Natural killer cell (primary cell): Measurements from ENCODE around the gene OR13J1. TPM values are rescaled to one million over a fixed set of nuclear protein-coding genes. Genes with fewer than 3 reads are reported as not detected.

Experiments used
- ATAC-seq, 3 donors: fragments of 150-1000 bp in 2 of 3; fragments of 200-7000 bp in 1 of 3; cut with Tn5 transposase; 1 replicate in 1 of 3; 2 replicates in 2 of 3; pipeline ENCODE4 v1.10.0; 2021; ENCODE audit warnings: mild to moderate bottlenecking in 2 of 3, moderate library complexity in 2 of 3
- DNase-seq, 2 donors: peaks; one replicate each; pipeline versions ENCODE4 v3.0.0 to v3.0.0-alpha.2; 2013 to 2021; ENCODE audit warnings: mixed read lengths in 1 of 2
- H3K27ac ChIP-seq: one replicate; pipeline ENCODE4 v1.5.1; 2013; ENCODE audit warnings: mild to moderate bottlenecking, low read length
- H3K27me3 ChIP-seq: one replicate; pipeline ENCODE4 v1.6.1; 2013; ENCODE audit warnings: low read length; ENCODE audit not compliant: control insufficient read depth, insufficient read depth
- H3K36me3 ChIP-seq: one replicate; pipeline ENCODE4 v1.6.1; 2013; ENCODE audit warnings: low read length; ENCODE audit not compliant: control insufficient read depth, insufficient read depth
- H3K4me1 ChIP-seq: one replicate; pipeline ENCODE4 v1.6.1; 2013; ENCODE audit warnings: low read length; ENCODE audit not compliant: control insufficient read depth, insufficient read depth
- H3K4me3 ChIP-seq: one replicate; pipeline ENCODE4 v1.5.1; 2013; ENCODE audit warnings: low read length
- H3K9me3 ChIP-seq: one replicate; pipeline ENCODE4 v1.6.1; 2013; ENCODE audit warnings: low read length; ENCODE audit not compliant: control insufficient read depth, insufficient read depth
- H3K27ac Mint-ChIP-seq, 2 donors: one replicate each; pipeline ENCODE4 v1.8.0; 2022; ENCODE audit warnings: mild to moderate bottlenecking in 2 of 2, mixed read lengths in 2 of 2, moderate library complexity in 1 of 2
- H3K27me3 Mint-ChIP-seq, 2 donors: one replicate each; pipeline ENCODE4 v1.8.0; 2022; ENCODE audit warnings: low read depth in 2 of 2, mixed read lengths in 2 of 2
- H3K36me3 Mint-ChIP-seq: one replicate; pipeline ENCODE4 v1.8.0; 2022; ENCODE audit warnings: mixed read lengths
- H3K4me1 Mint-ChIP-seq, 2 donors: one replicate each; pipeline ENCODE4 v1.8.0; 2022; ENCODE audit warnings: mixed read lengths in 2 of 2
- H3K4me3 Mint-ChIP-seq: one replicate; pipeline ENCODE4 v1.8.0; 2022; ENCODE audit warnings: mild to moderate bottlenecking, moderate library complexity, mixed read lengths
- H3K9me3 Mint-ChIP-seq, 2 donors: one replicate each; pipeline ENCODE4 v1.8.0; 2022; ENCODE audit warnings: mixed read lengths in 2 of 2
- WGBS: methylation state at CpG from one replicate; pipeline ENCODE4 v1.1.7; 2013; ENCODE audit warnings: missing lambda C conversion rate; ENCODE audit not compliant: insufficient coverage; 5-methylcytosine and 5-hydroxymethylcytosine counted together
- intact Hi-C: fragments of 100-400 bp; cut with micrococcal nuclease; formaldehyde crosslinking; loops from one replicate; pipeline ENCODE4 v1.14.2; 2022
- total RNA-seq, 4 donors: library from RNA; stranded (reverse); fragments of 120-200 nt in 1 of 4; gene quantifications; one replicate each; pipeline versions ENCODE4 v1.2.3 to v1.2.4, GENCODE V29; 2013 to 2022
- TF ChIP-seq, protein P1 (sequence below): fragments of 200-600 bp; IDR thresholded peaks from one replicate; pipeline ENCODE4 v1.8.0; 2022; ENCODE audit warnings: antibody characterized with exemption

Gene OR13J1
- total RNA-seq, 3 donors from 2014 or later (not counting 1 experiment from before 2014, with no cell fraction given): not detected

DNA sequence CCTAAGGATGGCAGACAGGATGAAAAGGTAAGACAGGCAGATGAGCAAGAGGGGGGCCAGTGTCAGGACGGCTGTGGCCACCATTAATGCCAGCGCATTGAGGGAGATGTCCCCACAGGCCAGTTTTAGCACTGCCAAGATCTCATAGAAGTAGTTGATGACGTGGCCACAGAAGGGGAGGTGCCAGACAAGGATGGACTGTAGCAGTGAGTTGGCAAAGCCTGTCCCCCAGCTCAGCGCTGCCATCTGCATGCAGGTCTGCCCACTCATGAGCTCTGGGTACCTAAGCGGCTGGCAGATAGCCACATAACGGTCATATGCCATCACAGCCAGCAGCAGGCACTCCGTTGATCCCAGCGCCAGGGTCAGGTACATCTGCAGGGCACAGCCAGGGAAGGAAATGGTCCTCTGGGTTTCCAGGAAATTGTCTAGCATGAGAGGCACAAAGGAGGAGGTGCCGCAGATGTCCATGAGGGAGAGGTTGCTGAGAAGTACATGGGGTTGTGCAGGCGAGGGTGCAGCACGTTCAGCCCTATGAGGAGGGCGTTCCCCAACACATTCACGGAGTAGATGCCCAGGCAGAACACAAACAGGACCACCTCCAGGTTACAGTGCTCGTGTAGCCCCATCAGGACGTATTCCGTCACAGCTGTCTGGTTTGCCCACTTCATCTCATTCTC lies 10.8 kb downstream of the OR13J1 start:
- H3K4me3 Mint-ChIP-seq: no peak overlapping the region
- Histone ChIP-seq H3K4me3 (no peak overlapping the region), H3K36me3 (no peaks in the 10 kb centered on the region), H3K27ac (no peak overlapping the region), H3K9me3 (no peaks in the 10 kb centered on the region), H3K27me3 (peaks cover 2% of the 10 kb centered on the region), H3K4me1 (no peaks in the 10 kb centered on the region)
- H3K27ac Mint-ChIP-seq: no peak overlapping the region
- WGBS: 63% methylated on average over 16 of the region's 16 CpGs
- H3K4me1 Mint-ChIP-seq: peaks cover 7 to 14% of the 10 kb centered on the region in 2 donors
- no peaks in the 10 kb centered on the region for H3K9me3 Mint-ChIP-seq
- peaks cover 19 to 23% of the 10 kb centered on the region in 2 donors for H3K27me3 Mint-ChIP-seq
- no peaks in the 10 kb centered on the region for H3K36me3 Mint-ChIP-seq
- ATAC-seq (peak in 2 of 3 donors; percentile 61 to 67), DNase-seq (peak; percentile 13 to 34)
- TF ChIP-seq, protein P1, sequence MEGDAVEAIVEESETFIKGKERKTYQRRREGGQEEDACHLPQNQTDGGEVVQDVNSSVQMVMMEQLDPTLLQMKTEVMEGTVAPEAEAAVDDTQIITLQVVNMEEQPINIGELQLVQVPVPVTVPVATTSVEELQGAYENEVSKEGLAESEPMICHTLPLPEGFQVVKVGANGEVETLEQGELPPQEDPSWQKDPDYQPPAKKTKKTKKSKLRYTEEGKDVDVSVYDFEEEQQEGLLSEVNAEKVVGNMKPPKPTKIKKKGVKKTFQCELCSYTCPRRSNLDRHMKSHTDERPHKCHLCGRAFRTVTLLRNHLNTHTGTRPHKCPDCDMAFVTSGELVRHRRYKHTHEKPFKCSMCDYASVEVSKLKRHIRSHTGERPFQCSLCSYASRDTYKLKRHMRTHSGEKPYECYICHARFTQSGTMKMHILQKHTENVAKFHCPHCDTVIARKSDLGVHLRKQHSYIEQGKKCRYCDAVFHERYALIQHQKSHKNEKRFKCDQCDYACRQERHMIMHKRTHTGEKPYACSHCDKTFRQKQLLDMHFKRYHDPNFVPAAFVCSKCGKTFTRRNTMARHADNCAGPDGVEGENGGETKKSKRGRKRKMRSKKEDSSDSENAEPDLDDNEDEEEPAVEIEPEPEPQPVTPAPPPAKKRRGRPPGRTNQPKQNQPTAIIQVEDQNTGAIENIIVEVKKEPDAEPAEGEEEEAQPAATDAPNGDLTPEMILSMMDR: no peak
- intact Hi-C loops: no loop called here

DNA sequence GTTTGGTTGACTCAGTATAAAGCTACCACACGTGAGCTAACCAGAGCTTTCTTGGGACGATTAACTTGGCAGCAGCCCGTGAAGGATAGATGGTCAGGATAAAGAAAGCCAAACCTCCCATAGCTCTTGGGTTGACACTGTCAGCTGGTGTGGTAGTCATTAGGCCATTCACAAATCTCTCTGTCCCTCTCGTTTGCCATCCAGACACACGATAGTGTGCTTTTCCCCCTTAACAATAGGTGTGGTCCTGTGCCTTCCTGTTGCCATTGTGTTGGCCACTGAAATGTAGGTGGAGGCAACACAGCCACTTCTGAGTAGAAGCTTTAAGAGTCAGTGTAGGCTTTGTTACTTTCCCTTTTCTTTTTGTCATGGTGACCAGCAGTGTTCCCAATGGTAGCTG lies 11.7 kb downstream of the OR13J1 start:
- Mint-ChIP-seq H3K36me3 (no peaks in the 10 kb centered on the region), H3K4me1 (peaks cover 7 to 14% of the 10 kb centered on the region in 2 donors), H3K27ac (no peak overlapping the region), H3K27me3 (peaks cover 19 to 20% of the 10 kb centered on the region in 2 donors), H3K4me3 (no peak overlapping the region), H3K9me3 (no peaks in the 10 kb centered on the region)
- H3K27me3 ChIP-seq: peaks cover 2% of the 10 kb centered on the region
- 72% methylated on average over 3 of the region's 5 CpGs for WGBS
- H3K36me3 ChIP-seq: no peaks in the 10 kb centered on the region
- TF ChIP-seq, protein P1: no peak
- no peaks in the 10 kb centered on the region for H3K9me3 ChIP-seq
- intact Hi-C loops: no loop called here
- no peak overlapping the region for H3K27ac ChIP-seq
- ATAC-seq (no peak), DNase-seq (no peak)
- H3K4me3 ChIP-seq: no peak overlapping the region
- H3K4me1 ChIP-seq: no peaks in the 10 kb centered on the region

DNA sequence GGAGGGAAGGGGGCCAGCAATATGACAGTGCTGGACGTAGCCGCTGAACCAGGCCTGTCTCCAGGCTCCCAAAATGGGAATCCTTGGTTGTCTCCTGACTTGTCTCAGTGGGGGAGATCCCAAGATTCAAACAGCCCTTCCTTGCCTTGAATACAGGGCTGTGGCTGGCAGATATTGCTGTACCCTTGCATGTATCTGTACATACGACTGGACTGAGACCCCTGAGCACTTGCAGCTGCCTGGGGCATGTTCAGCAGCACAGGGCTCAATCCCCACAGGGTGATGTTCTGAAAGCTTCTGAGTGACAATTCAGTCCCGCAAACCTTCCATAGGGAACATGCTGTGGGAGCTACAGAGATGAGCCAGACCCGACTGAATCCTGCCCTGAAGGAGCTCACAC lies 13.3 kb downstream of the OR13J1 start:
- TF ChIP-seq, protein P1: no peak
- H3K27ac Mint-ChIP-seq: no peak overlapping the region

DNA sequence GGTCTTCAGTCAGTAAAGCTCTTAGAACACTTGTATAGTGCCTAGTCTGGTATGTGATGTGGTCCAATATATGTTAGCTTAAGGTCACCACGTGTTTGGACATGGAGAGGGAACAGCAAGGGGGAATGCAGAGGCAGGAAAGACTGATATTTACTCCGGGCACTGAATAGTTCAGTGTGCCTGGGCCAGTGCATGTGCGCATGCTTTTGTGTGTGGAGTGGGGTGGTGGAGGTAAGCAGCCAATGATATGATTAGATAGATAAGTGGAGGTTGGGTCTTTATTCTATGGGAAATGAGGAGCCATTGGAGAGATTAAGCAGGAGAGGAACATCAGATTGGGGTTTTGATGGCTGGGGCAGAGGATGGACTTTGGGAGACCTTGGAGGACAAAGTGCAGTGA lies 14.0 kb downstream of the OR13J1 start:
- no peak for ATAC-seq
- intact Hi-C loops: no loop called here
- Histone ChIP-seq H3K9me3 (no peaks in the 10 kb centered on the region), H3K27ac (no peak overlapping the region), H3K27me3 (peaks cover 2% of the 10 kb centered on the region), H3K36me3 (no peaks in the 10 kb centered on the region), H3K4me1 (no peaks in the 10 kb centered on the region), H3K4me3 (no peak overlapping the region)
- TF ChIP-seq, protein P1: no peak
- DNase-seq: peak in 1 of 2 donors; percentile 10
- WGBS: 76% methylated on average over 3 of the region's 3 CpGs
- no peaks in the 10 kb centered on the region for H3K9me3 Mint-ChIP-seq
- H3K4me3 Mint-ChIP-seq: no peak overlapping the region
- peaks cover 8 to 10% of the 10 kb centered on the region in 2 donors for H3K27me3 Mint-ChIP-seq
- H3K27ac Mint-ChIP-seq: no peak overlapping the region
- no peaks in the 10 kb centered on the region for H3K36me3 Mint-ChIP-seq
- H3K4me1 Mint-ChIP-seq: peaks cover 7 to 14% of the 10 kb centered on the region in 2 donors

More for the DNA sequence above, 13.3 kb downstream of the OR13J1 start:
- H3K9me3 ChIP-seq: no peaks in the 10 kb centered on the region
- intact Hi-C loops: no loop called here
- 88% methylated on average over 5 of the region's 5 CpGs for WGBS
- H3K27ac ChIP-seq: no peak overlapping the region
- H3K36me3 Mint-ChIP-seq: no peaks in the 10 kb centered on the region
- H3K4me3 Mint-ChIP-seq: no peak overlapping the region
- H3K27me3 Mint-ChIP-seq: peaks cover 14 to 17% of the 10 kb centered on the region in 2 donors
- no peaks in the 10 kb centered on the region for H3K4me1 ChIP-seq
- ATAC-seq (no peak), DNase-seq (peak in 1 of 2 donors; percentile 0)
- H3K4me1 Mint-ChIP-seq: peaks cover 7 to 14% of the 10 kb centered on the region in 2 donors
- H3K4me3 ChIP-seq: no peak overlapping the region
- no peaks in the 10 kb centered on the region for H3K36me3 ChIP-seq
- H3K9me3 Mint-ChIP-seq: no peaks in the 10 kb centered on the region
- peaks cover 2% of the 10 kb centered on the region for H3K27me3 ChIP-seq
